Activated T-helper 9 cell treated with anti-CD3 and anti-CD28 coated beads, Interleukin-2, amount 50 U/mL, for 16 hours (primary cell): ENCODE data around the gene IQCM.
"Not testable (repeated sequence)": the region's sequence is repeated elsewhere in the genome, so short reads cannot be mapped to it uniquely, and the experiment has no call there.

Experiments used
- DNase-seq: peaks from one replicate; pipeline ENCODE4 v3.0.0-alpha.2; 2020; ENCODE audit warnings: low read depth

The IQCM gene

DNA sequence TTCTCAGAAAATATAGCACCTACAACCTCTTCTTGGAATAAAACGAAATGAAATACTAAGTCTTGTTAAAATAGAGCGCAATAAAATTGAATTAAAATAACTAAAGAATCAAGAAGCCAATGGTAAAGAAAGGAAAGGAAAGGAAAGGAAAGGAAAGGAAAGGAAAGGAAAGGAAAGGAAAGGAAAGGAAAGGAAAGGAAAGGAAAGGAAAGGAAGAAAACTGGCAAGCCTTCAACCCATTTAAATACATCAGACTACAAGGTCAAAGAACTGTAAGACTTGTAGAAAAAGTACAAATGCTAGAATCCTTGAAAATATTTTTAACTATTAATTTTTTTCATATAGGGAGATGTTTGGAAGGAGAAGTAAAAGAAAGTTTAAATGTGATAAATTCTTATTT, 372.1 kb downstream of the IQCM start:
- no peak for DNase-seq

- no peak for DNase-seq
These were observed 374.3 kb downstream of the IQCM start for GRCh38 chr4:149441338-149441737.

DNA sequence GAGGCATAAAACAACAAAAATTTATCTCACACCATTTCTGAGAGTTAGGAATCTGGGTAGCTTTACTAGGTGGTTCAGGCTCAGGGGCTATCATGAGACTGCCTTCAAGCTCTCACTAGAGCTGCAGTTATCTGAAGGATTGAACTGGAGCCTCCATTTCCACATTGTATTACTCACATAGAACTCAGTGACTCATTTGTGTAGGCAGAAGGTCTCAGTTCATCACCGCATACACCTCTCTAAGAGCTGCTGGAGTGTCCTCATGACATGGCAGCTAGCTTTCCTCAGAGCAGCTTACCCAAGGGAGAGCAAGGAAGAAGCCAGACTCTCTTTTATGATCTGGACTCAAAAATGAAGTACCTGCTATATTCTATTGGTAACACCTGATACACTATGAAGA, 389.2 kb downstream of the IQCM start:
- no peak for DNase-seq

GRCh38 chr4:149409555-149409962, 406.1 kb downstream of the IQCM start:
- DNase-seq, result no peak

DNA sequence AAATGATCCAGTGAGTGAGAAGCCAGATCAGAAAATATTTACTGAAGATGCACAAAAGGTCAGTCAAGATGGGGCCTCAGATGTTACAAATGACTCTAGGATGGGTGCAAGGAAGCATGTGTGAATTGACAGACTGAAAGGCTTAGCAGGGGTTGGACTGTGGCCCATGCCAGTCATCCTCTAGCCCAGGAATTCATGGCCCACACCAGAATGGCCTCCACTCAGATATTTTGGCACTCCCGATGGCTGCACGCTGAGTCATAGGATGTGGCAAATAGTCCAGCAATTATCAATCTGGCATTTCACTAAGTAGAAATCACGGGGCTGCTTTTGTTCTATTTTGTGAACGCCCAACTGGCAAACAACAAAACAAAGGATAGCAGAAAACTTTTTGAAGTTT, 406.5 kb downstream of the IQCM start:
- no peak for DNase-seq

GRCh38 chr4:149404143-149404542, 411.5 kb downstream of the IQCM start:
- DNase-seq, result no peak

DNA sequence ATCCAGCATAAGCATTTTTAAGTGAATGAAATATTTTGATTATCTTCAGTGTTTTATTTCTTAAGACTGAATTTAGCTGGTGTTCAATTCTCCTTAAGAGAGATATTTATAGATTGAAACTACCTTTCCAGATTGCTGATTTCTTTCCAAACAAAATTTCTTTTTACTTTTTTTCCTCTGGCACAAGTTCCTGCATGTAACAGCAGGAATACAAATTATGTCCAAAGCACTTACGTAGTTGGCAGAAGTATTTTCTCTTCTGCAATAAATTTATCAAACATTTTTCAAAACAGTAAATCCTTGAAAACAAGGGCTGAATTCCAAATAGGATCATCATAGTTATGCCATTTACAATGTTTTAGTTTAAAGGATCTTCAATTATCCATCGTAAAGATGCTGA, 412.6 kb downstream of the IQCM start:
- no peak for DNase-seq

- no peak for DNase-seq
These were observed 416.6 kb downstream of the IQCM start for GRCh38 chr4:149398993-149399392.

DNA sequence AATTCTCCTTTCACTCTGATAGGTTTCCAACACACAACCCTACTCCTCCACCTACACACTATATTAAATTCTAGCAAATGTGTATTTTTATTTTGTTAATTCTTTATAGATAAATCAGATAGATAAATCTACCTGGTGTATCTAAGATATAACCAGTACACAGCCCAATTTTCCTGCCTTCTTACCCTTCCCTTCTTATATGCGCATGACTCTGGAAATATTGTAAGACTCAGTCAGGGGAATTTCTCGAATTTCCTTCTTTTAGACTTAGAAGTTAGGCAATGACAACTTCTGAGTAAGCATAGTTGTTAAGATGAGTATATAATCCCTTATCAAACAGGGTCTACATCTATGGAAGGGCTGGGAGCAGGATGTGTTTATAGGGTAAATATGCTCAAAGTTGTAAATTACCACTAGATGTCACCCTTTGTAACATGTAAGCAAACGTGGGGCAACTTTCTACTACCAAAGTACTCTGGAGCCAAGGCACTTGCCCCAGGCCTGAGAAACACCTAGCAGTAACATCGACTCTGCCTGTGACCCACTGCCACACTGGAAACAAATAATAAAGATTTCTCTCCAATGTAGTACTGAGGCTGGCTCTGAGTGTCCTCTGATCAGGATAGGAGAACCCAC, 444.7 kb downstream of the IQCM start:
- no peak for DNase-seq

DNA sequence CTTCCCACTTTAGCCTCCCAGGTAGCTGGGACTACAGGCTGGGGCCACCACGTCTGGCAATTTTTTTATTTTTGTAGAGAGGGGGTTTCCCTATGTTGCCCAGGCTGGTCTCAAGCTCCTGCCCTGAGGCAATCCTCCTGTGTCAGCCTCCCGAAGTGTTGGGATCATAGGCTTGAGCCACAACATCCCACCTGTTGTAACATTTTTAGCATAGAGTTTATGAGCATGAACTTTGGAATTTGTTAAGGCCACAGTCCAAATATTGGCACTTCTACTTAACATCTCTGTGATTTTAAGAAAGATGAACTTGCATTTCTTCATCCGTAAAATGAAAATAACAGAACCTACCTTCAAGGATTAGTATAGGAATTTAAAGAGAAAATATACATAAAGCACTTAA, 445.6 kb downstream of the IQCM start:
- no peak for DNase-seq

DNA sequence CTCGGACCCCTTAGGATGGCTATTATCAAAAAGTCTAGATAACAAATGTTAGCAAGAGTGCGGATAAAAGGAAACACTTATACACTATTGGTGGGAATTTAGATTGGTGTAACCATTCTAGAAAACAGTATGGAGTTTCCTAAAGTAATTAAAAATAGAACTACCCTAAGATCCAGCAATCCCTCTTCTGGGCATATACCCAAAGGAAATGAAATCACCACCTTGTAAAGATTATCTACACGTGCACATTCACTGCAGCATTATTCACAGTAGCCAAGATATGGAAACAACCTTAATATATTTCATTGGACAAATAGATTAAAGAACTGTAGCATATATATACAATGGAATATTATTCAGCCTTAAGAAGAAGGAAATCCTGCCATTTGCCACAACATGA, 462.4 kb downstream of the IQCM start:
- no peak for DNase-seq

GRCh38 chr4:149349541-149349940, 466.1 kb downstream of the IQCM start:
- DNase-seq, result no peak

- DNase-seq, result no peak
These were observed 468.5 kb downstream of the IQCM start for GRCh38 chr4:149347139-149347538.

DNA sequence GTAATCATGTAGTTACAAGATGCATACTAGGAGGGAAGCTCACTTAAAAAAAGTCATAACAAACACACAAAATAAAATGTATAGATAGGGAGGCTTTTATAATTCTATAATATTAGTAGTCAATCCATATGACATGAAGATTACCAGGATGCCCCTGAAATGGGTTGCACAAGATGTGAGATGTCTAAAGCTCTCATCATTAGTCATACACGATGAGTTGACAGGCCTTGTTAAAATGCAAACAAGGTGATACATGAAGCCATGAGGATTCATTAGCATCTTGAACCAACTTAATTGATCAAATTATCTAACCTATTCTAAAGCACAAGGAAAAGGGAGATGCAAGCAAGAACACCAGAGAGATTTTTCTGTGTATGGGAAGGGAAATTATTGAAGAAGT, 470.2 kb downstream of the IQCM start:
- no peak for DNase-seq

GRCh38 chr4:149344436-149344835, 471.2 kb downstream of the IQCM start:
- DNase-seq, result no peak

GRCh38 chr4:149343614-149344013, 472.0 kb downstream of the IQCM start:
- DNase-seq, result no peak

DNA sequence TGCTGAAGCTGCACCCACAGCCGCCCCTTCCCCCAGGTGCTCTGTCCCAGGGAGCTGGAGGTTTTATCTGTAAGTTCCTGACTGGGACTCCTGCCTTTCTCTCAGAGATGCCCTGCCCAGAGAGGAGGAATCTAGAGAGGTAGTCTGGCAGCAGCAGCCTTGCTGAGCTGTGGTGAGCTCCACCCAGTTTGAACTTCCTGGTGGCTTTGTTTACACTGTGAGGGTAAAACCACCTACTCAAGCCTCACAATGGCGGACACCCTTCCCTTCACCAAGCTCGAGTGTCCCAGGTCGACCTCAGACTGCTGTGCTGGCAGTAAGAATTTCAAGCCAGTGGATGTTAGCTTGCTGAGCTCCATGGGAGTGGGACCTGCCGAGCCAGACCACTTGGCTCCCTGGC, 474.5 kb downstream of the IQCM start:
- not testable (repeated sequence) for DNase-seq

DNA sequence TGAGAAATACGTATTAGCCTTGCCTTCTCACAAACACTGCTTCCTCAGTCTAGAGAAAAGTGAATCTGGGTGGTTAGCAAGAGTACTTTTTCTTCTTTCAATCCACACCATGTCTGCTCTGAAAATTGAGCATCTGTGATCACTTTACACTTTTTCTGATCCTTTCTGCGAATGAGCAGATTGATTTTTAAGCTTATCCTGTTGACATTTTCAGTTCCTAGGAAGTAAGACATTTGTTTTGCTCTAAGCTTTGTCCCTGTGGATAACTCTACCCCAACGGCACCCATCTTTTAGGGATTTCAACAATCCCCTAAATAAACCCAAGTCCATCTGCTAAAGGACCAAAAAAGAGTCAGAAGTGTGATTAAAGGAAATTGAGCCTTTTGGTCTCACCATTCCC, 487.5 kb downstream of the IQCM start:
- DNase-seq, result no peak

DNA sequence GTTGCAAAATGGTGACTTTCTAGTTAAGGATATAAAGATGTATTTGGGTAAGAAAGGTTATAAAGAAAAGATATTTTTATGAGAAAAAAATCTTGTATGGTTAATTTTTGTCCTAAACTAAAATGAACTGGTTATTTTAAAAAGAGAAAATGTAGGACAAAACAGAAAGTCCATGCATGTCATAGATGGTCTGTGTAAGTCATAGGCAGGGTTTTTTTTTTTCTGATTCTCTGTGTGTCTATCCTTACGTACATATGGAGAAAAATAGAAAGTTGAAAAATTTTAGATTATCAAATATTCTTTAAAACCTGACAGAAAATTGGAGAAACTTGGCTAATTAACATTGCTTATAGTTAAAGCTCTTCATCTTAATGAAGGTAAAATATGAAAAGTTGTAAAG, 493.4 kb downstream of the IQCM start:
- DNase-seq, result no peak

- no peak for DNase-seq
These were observed 494.2 kb downstream of the IQCM start for GRCh38 chr4:149321438-149321837.

GRCh38 chr4:149311076-149311475, 504.6 kb downstream of the IQCM start:
- no peak for DNase-seq

GRCh38 chr4:149306537-149306936, 509.1 kb downstream of the IQCM start:
- no peak for DNase-seq
